Peyer's patch (tissue), 4 donors: ENCODE measurements around the gene CREB3L2. TPM values are rescaled to one million over a fixed set of nuclear protein-coding genes. Genes with fewer than 3 reads are reported as not detected.

Experiments
- DNase-seq, 3 donors: peaks; one replicate each; pipeline ENCODE4 v3.0.0-alpha.2; 2017 to 2019
- H3K27ac ChIP-seq, 4 donors: fragments of 200-600 bp; sonication (generic); one replicate each; pipeline ENCODE4 v1.5.1; 2016 to 2019
- H3K27me3 ChIP-seq, 2 donors: fragments of 200-600 bp; sonication (generic); one replicate each; pipeline ENCODE4 v1.5.1; 2019
- H3K36me3 ChIP-seq, 3 donors: fragments of 200-600 bp; sonication (generic); one replicate each; pipeline ENCODE4 v1.5.1; 2016 to 2019
- H3K4me1 ChIP-seq, 4 donors: fragments of 200-600 bp; sonication (generic); one replicate each; pipeline ENCODE4 v1.5.1; 2016 to 2019
- H3K4me3 ChIP-seq, 4 donors: fragments of 200-600 bp; sonication (generic); 1 replicate in 3 of 4; 2 replicates in 1 of 4; pipeline ENCODE4 v1.5.1; 2016 to 2019; ENCODE audit warnings: mild to moderate bottlenecking in 1 of 4
- H3K9me3 ChIP-seq, 4 donors: fragments of 200-600 bp; sonication (generic); one replicate each; pipeline ENCODE4 v1.5.1; 2016 to 2019; ENCODE audit warnings: mild to moderate bottlenecking in 1 of 4
- CTCF ChIP-seq, 6 experiments: fragments of 450-650 bp in 4 of 6; fragments of 200-600 bp in 2 of 6; sonication (generic) in 1 of 6; IDR thresholded peaks; one replicate each; pipeline ENCODE4 v1.5.1; 2017 to 2019; ENCODE audit warnings: antibody characterized with exemption in 6 of 6, mild to moderate bottlenecking in 3 of 6, moderate library complexity in 1 of 6
- POLR2A ChIP-seq, 2 donors: fragments of 450-650 bp; IDR thresholded peaks; one replicate each; pipeline ENCODE4 v1.5.1; 2017; ENCODE audit warnings: antibody characterized with exemption in 2 of 2, mild to moderate bottlenecking in 2 of 2, moderate library complexity in 2 of 2
- total RNA-seq, 4 donors: library from RNA; depleted of rRNA; stranded (reverse); fragments of >200 nt; gene quantifications; one replicate each; pipeline ENCODE4 v1.1.0, GENCODE V29; 2016

The CREB3L2 gene
- total RNA-seq, 4 donors from 2014 or later: 20.6 to 42.7 (median 33.6) TPM

- Histone ChIP-seq H3K4me1 (no peaks in the 10 kb centered on the region), H3K27me3 (no peaks in the 10 kb centered on the region), H3K4me3 (no peak overlapping the region), H3K27ac (no peak overlapping the region), H3K36me3 (peaks cover 0 to 88% (median 10%) of the 10 kb centered on the region in 3 donors), H3K9me3 (no peaks in the 10 kb centered on the region)
- no peak for DNase-seq
- no peak for TF ChIP-seq CTCF (IDR thresholded peaks at IDR 0.05)
- TF ChIP-seq POLR2A (IDR thresholded peaks at IDR 0.05): no peak
Measured at GRCh38 chr7:137881607-137882260, 120.2 kb downstream of the CREB3L2 start.

- H3K27ac ChIP-seq: no peak overlapping the region
- H3K27me3 ChIP-seq: no peaks in the 10 kb centered on the region
- no peak for DNase-seq
- H3K36me3 ChIP-seq: peaks cover 0 to 88% (median 10%) of the 10 kb centered on the region in 3 donors
- H3K4me3 ChIP-seq: no peak overlapping the region
- H3K4me1 ChIP-seq: no peaks in the 10 kb centered on the region
- no peaks in the 10 kb centered on the region for H3K9me3 ChIP-seq
- no peak for TF ChIP-seq POLR2A (IDR thresholded peaks at IDR 0.05)
- no peak for TF ChIP-seq CTCF (IDR thresholded peaks at IDR 0.05)
Measured at GRCh38 chr7:137880432-137880831, 121.5 kb downstream of the CREB3L2 start.

GRCh38 chr7:137879357-137880158 is 122.3 kb downstream of the CREB3L2 start:
- Histone ChIP-seq H3K4me3 (no peak overlapping the region), H3K27ac (no peak overlapping the region), H3K9me3 (no peaks in the 10 kb centered on the region), H3K4me1 (no peaks in the 10 kb centered on the region), H3K27me3 (no peaks in the 10 kb centered on the region), H3K36me3 (peaks cover 0 to 84% (median 10%) of the 10 kb centered on the region in 3 donors)
- TF ChIP-seq CTCF (IDR thresholded peaks at IDR 0.05) (no peak), POLR2A (IDR thresholded peaks at IDR 0.05) (no peak)
- DNase-seq: no peak

- Histone ChIP-seq H3K27ac (peak overlapping the region in 1 of 4 donors; percentile 26), H3K36me3 (peaks cover 0 to 84% (median 10%) of the 10 kb centered on the region in 3 donors)
- peak in 2 of 3 donors; percentile 21 to 68 for DNase-seq
Measured at GRCh38 chr7:137878333-137878961, 123.4 kb downstream of the CREB3L2 start.

More at GRCh38 chr7:137878333-137878961, 123.4 kb downstream of the CREB3L2 start:
- no peak for TF ChIP-seq POLR2A (IDR thresholded peaks at IDR 0.05)
- no peak for TF ChIP-seq CTCF (IDR thresholded peaks at IDR 0.05)
- Histone ChIP-seq H3K27me3 (no peaks in the 10 kb centered on the region), H3K4me1 (no peaks in the 10 kb centered on the region), H3K4me3 (no peak overlapping the region), H3K9me3 (no peaks in the 10 kb centered on the region)
